Activated CD4-positive, CD25-positive, alpha-beta regulatory T cell treated with anti-CD3 and anti-CD28 coated beads, Interleukin-2, amount 50 U/mL, for 72 hours (primary cell): ENCODE measurements around the gene C10orf90.

ENCODE experiments used
- DNase-seq: peaks from one replicate; pipeline ENCODE4 v3.0.0; 2021

The C10orf90 gene

GRCh38 chr10:126458466-126458865 lies 212.0 kb downstream of the C10orf90 start:
- no peak for DNase-seq

DNA sequence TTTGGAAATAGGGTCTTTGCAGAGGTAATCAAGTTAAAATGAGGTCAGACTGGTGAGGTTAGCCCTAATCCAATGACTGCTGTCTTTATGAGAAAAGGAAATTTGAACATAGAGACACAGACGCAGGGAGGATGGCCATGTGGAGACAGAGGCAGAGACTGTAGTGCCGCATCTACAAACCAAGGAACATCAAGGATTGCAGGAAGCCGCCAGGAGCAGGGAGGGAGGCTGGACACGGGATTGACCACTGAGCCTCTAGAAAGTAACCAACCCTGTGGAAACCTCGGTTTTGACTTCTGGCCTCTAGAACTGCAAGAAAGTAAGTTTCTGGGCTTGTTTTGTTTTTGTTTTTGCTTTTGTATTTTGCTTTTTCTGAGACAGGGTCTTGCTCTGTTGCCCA lies 213.9 kb downstream of the C10orf90 start:
- no peak for DNase-seq

GRCh38 chr10:126455766-126456405 lies 214.6 kb downstream of the C10orf90 start:
- DNase-seq: no peak

GRCh38 chr10:126455036-126455765 lies 215.3 kb downstream of the C10orf90 start:
- no peak for DNase-seq

DNA sequence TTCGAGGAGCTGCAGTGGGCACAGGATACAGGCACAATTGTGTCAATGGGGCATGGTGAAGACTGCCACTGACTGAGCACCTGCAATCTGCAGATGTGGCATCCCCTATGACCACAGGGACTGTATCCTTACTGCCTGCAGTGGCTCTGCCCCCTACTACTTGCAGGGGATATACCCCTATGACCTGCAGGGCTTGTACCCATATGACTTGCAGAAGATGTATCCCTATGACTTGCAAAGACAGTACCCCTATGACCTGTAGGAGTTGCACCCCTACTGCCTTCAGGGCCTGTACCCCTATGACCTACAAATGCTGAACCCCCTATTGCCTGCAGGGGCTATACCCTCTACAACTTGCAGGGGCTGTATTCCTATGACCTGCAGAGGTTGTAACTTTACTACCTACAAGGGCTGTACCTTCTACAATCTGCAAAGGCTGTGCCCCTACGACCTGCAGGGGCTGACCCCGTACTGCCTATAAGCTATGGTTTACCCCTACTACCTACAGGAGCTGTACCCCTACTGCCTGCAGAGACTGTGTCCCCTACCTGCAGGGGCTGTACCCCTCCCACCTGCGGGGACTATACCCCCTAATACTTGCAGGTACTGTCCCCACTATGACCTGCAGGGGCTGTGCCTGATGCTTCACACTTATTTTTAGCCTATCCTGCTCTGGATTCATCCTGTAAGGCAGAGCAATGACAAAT lies 216.3 kb downstream of the C10orf90 start:
- no peak for DNase-seq

DNA sequence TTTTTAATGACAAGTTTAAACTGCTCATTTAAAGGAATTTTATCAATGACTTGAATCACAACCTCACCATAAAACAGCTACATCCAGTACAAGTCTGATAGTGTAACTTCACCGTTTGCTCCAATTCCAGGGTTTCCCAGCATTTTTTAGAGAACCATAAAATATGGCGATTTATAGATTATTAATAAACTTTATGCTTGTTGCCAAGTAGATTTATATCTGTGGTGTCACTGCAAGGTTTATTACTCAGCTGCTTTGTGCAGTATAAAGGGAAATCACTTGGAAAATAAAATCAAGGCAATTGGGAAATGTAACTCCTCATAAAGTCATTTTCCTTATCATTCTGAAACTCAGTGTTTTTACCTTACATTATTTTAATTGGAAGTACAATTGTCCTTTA lies 218.2 kb downstream of the C10orf90 start:
- DNase-seq: no peak

- DNase-seq: no peak
These were observed 222.4 kb downstream of the C10orf90 start for GRCh38 chr10:126448091-126448490.

DNA sequence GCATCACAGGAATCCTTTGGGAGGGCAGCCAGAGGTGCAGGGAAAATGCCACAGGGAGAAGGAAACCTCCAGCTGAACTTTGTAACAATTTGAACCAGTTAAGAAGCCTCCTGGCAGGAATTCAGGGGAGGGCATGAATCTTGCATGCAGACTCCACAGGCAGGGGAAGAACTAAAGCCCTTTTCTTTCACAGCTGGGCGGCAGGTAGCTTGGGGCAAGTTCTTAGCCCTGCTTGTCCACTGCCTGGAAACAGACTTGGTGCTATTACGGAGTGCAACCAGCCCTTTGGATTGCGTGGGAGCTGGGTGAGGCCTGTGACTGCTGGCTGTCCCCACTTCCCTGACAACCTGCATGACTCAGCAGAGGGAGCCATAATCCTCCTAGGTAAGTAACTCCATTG lies 230.6 kb downstream of the C10orf90 start:
- DNase-seq: no peak

- no peak for DNase-seq
These were observed 232.1 kb downstream of the C10orf90 start for GRCh38 chr10:126438407-126438783.

GRCh38 chr10:126437635-126438406 lies 232.7 kb downstream of the C10orf90 start:
- DNase-seq: no peak

DNA sequence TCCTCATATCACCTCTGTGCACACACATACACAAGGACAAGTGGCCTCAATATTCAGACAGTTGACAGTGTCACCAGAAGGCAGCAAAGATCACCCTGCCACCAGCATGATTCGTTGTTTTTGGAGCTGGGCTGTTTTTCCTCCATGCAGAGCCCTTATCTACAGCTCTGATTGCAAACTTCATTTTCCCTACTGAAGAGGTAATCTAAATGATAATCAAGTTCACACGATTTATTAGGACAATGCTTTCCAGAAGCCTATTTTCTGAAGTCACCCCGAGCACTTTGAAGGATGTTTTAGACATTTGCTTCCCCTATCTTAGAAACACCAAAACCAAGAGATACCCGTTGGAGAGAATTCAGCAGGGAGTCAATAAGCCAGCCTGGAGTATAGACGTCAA lies 236.3 kb downstream of the C10orf90 start:
- no peak for DNase-seq

DNA sequence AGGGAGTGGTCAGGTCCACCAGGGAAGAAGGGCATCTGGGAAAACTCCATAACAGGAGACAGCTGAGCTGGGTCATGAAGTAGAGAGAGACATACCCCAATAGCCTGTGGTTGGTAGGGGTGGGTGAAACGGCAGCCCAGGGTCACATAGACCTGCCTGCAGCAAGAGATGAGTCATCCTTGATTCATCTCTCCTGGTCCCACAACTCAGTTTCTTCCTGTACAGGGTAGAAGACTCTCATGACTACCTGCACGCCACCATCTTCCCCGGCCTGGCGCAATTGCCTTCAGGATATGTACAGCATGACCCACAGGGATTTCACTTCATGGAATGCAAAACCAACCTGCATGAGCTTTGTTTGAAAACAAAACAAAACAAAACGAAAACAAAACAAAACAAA lies 237.1 kb downstream of the C10orf90 start:
- DNase-seq: no peak

DNA sequence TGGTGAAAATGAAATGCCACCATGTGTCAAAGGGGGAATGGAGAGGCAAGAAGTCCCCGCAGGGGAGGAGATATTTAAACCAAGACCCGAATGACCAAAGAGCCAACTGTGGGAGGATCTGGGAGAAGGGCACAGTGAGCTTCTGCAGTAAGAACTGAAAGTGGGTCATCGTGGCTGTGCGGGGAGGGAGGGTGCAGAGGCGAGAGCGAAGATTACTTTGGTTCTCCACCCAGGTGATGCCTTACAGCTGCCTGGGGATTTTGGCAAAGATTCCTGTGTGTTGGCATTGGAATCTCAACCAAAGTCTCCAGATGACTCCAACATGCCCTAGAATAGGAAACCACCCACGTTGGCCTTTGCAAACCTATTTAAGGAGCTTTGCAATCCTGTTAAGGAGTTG lies 238.0 kb downstream of the C10orf90 start:
- no peak for DNase-seq

DNA sequence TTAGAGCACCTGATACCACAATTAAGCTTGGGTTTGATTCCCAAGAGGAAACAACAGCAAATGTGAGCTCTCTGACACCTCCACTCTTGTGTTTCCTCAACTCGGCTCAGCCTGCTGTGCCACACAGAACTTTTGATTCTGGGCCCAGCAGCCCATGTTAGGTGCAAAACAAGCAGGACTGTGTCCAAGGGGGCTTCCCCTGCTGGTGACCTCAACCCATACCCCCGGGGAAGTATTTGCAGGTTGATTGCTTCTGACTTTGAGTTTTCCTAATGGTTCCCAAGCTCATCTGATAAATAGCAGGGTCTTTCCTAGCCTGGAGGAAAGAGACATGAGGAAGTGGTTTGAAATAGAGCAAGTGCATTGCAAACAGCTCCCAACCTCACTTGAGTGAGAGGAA lies 238.7 kb downstream of the C10orf90 start:
- no peak for DNase-seq

DNA sequence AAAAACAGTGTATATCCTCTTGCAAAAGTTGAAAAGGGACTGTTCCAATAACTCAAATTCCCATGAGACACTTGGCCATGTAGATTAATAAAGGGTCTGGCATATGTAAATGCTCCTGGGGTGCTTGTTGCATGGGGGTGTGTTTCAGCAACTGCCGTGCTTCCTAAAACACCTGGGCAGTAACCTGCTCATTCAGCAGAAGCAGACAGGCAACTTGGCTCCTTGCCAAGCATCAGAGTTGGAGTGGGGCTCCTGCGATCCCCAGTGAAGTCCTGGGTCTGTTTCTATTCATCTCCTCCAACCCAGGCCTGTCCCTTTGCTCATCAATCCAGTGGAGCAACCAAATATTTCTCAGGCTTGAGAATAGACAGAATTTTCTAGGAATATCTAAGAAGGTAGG lies 240.0 kb downstream of the C10orf90 start:
- DNase-seq: no peak

- DNase-seq: no peak
These were observed 241.2 kb downstream of the C10orf90 start for GRCh38 chr10:126429275-126429674.

DNA sequence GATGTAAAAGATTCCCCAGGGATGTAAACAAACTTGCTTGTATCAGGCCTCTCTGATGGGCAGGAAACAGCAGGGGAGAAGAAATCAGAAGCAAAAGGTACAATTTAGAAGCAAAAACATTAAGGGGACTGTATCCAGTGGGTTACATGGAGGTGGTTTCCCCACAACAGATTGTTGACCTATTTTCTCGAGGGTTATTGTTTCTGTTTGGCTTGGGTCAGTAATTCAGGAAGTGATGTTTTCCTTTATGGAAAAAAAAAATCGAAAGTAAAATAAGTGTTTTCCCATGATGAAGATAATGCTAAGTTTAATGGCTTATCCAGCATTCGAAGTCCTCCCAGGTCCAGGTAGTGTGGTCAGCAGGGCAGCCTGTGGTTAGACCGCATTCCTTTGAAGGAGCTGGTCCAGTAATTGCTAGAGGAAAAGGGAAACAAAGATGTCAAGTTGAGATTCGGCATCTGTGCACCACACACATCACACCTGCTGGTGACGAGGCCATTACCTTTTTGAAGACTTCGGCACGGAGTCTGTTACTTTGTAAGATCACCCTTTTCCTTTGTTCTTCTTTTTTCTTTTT lies 244.9 kb downstream of the C10orf90 start:
- DNase-seq: no peak

GRCh38 chr10:126425032-126425431 lies 245.5 kb downstream of the C10orf90 start:
- no peak for DNase-seq

DNA sequence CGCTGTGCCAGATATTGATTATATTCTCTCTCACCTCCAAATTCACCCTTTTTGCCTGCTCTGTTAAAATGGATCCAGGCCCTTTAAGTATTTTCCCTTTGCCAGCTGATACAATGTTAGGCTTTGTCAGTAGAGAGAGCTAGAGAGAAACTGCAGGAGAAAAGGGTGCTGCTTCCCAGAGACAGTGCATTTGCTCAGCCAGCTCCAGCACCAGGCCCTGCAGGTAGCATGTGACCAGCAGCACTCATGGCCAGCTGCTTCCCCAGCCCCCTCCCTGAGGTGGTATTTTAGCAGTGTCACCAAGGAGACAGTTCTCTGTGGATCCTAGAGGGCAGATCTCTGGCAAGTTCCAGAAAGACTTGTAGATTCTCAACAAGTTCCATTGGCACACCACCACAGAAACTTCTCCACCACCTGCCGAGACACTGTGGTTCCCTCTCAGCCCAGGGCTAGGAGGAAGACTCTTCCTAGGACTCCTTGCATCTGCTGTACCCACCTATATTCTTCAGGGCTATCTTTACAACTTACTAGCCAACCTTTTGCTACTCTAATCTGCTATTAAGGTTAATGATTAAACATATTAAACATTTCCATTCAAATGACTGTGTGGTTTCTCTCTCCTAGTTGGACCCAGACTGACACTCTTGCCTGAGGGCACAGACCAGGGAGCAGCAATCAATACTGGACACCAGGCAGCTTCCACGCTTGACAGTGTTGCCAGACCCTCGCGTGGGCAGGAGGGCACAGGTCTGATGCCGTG lies 246.6 kb downstream of the C10orf90 start:
- no peak for DNase-seq

DNA sequence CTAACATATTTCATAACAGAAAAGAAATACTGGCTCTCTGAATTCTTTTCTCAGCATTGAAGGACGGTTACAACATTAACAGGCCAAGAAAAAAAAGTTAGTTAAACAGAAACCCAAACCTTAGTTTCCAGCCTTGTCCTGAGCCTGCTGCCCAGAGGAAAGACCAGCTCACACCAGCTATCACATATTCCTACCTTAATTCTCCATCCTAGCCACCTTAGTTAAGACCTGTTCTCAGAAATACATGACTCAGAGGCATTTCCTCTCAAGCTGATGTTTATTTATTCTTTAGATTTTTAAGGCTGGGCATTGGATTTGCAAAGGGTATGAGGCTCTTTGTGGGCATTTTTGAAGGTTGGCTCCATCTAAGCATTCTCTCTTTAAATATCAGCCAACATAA lies 247.9 kb downstream of the C10orf90 start:
- DNase-seq: no peak

GRCh38 chr10:126421756-126422256 lies 248.7 kb downstream of the C10orf90 start:
- no peak for DNase-seq
